T-helper 9 cell (primary cell): ENCODE results near the gene CTTNBP2.

ENCODE experiments used
- DNase-seq: peaks from one replicate; pipeline ENCODE4 v3.0.0-alpha.2; 2020

The CTTNBP2 gene

GRCh38 chr7:117784315-117784714, 88.9 kb downstream of the CTTNBP2 start:
- DNase-seq = no peak

GRCh38 chr7:117782761-117783160, 90.5 kb downstream of the CTTNBP2 start:
- no peak for DNase-seq

- DNase-seq = no peak
Measured at GRCh38 chr7:117781707-117782106, 91.5 kb downstream of the CTTNBP2 start.

GRCh38 chr7:117780832-117781231, 92.4 kb downstream of the CTTNBP2 start:
- no peak for DNase-seq

- DNase-seq = no peak
Measured at GRCh38 chr7:117777335-117778142, 95.7 kb downstream of the CTTNBP2 start.

- DNase-seq = no peak
Measured at GRCh38 chr7:117776224-117776623, 97.0 kb downstream of the CTTNBP2 start.

- no peak for DNase-seq
Measured at GRCh38 chr7:117775801-117776200, 97.4 kb downstream of the CTTNBP2 start.

GRCh38 chr7:117774943-117775342, 98.3 kb downstream of the CTTNBP2 start:
- DNase-seq = no peak

- DNase-seq = no peak
Measured at GRCh38 chr7:117772421-117772820, 100.8 kb downstream of the CTTNBP2 start.

GRCh38 chr7:117771756-117772155, 101.5 kb downstream of the CTTNBP2 start:
- no peak for DNase-seq

GRCh38 chr7:117769085-117769484, 104.2 kb downstream of the CTTNBP2 start:
- DNase-seq = no peak

GRCh38 chr7:117767951-117768350, 105.3 kb downstream of the CTTNBP2 start:
- DNase-seq = no peak

GRCh38 chr7:117766913-117767312, 106.3 kb downstream of the CTTNBP2 start:
- no peak for DNase-seq

- DNase-seq = no peak
Measured at GRCh38 chr7:117764031-117764430, 109.2 kb downstream of the CTTNBP2 start.

- no peak for DNase-seq
Measured at GRCh38 chr7:117762055-117762454, 111.2 kb downstream of the CTTNBP2 start.

- DNase-seq = no peak
Measured at GRCh38 chr7:117759950-117760640, 113.1 kb downstream of the CTTNBP2 start.

- DNase-seq = no peak
Measured at GRCh38 chr7:117757440-117757839, 115.8 kb downstream of the CTTNBP2 start.

- DNase-seq = no peak
Measured at GRCh38 chr7:117756586-117757085, 116.6 kb downstream of the CTTNBP2 start.

- no peak for DNase-seq
Measured at GRCh38 chr7:117755136-117755535, 118.1 kb downstream of the CTTNBP2 start.

GRCh38 chr7:117751775-117752174, 121.5 kb downstream of the CTTNBP2 start:
- DNase-seq = no peak

GRCh38 chr7:117750612-117751563, 122.4 kb downstream of the CTTNBP2 start:
- no peak for DNase-seq

- DNase-seq = no peak
Measured at GRCh38 chr7:117741962-117742361, 131.3 kb downstream of the CTTNBP2 start.

- no peak for DNase-seq
Measured at GRCh38 chr7:117739085-117739484, 134.2 kb downstream of the CTTNBP2 start.
